SK-MEL-5 (cell line): ENCODE data around the gene NAA50. TPM values are rescaled to one million over a fixed set of nuclear protein-coding genes. Genes with fewer than 3 reads are reported as not detected.

Experiments used
- DNase-seq: peaks from one replicate; pipeline ENCODE4 v3.0.0-alpha.2; 2016; ENCODE audit warnings: low read depth, low spot score
- in situ Hi-C: cut with HindIII; loops from 2 replicates; pipeline ENCODE4 v1.10.0; 2016; ENCODE audit warnings: low sequenced_read_pairs, high pct_unique_total_duplicates, low pct_unique_long_range_greater_than_20kb
- total RNA-seq: library from RNA; depleted of rRNA; stranded (reverse); fragments of >200 nt; shearing (Covaris generic); gene quantifications from 2 replicates; pipeline ENCODE4 v1.2.3, GENCODE V29; 2014

The NAA50 gene
- total RNA-seq, 1 experiment from 2014 or later, result 151 TPM

DNA sequence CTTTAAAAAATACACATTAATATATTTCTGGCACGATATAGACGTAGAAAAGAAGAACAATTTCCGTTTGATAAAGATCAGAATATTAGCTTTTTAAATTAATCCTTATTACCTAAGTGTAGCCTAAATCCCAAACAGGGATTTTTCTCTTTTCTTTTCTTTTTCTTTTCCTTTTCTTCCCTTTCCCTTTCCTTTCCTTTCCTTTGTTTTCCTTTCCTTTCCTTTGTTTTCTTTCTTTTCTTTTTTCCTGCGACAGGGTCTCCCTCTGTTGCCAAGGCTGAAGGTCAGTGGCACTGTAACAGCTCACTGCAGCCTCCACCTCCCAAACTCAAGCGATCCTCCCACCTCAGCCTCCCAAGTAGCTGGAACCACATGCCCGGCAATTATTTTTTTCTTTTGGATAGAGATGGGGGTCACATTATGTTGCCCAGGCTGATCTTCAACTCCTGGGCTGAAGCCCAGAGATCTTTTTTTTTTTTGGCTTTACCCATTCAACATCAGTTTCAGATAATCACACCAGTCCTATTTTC lies 47.8 kb downstream of the NAA50 start:
- no peak for DNase-seq
- in situ Hi-C loops, result no loop called here

- peak; percentile 11 for DNase-seq
- in situ Hi-C loops, result no loop called here
Observed at GRCh38 chr3:113697500-113698090, 48.5 kb downstream of the NAA50 start.

DNA sequence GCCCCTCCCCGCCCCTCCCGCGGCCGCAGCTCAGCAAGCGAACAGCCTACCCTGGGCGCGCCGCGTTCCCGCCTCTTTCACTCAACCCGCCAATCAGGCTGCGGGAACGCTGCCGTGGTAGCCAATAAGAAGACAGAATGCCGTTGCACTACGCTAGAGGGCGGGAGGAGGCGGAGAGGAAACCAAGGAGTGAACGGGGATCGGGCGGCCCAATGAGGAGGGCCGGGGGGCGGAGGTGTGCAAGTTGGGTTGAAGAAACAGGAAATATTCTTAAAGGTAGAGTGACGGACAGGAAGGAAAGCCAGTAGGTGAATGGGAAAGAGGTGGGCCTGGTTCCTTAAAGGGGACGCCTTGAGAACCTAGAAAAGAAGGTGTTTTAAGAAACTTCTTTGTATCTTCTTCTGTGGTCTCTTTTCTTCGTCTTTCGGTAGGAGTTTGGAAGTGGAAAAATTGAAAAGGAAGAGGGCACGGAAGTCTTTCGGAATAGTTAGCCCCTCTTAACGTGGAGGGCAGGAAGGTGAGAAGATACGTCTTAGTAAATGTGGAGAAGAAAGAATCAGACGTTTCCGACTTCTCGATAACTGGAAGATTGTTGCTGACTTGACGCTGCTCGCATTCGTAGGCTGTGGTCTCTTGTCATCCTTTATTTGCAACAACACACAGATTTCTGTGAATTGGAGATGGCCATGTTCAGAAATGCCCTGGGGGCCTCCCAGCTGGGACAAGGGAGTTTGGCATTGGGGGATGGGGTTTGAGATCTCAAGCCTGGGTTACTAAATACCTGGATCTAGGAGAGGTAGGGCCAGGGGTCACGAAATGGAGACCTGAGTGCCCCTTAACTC lies 49.2 kb downstream of the NAA50 start:
- in situ Hi-C loops, result no loop called here
- DNase-seq, result peak; percentile 99

GRCh38 chr3:113695786-113696645 lies 50.0 kb downstream of the NAA50 start, which contains the start of gene USF3:
Gene USF3 (minus strand): TSS chr3:113696642. CDS start chr3:113674878, 21,764 bp downstream.
- in situ Hi-C loops, result no loop called here
- peak; percentile 60 for DNase-seq

- in situ Hi-C loops, result no loop called here
- no peak for DNase-seq
Observed at GRCh38 chr3:113695431-113695785, 50.6 kb downstream of the NAA50 start.

DNA sequence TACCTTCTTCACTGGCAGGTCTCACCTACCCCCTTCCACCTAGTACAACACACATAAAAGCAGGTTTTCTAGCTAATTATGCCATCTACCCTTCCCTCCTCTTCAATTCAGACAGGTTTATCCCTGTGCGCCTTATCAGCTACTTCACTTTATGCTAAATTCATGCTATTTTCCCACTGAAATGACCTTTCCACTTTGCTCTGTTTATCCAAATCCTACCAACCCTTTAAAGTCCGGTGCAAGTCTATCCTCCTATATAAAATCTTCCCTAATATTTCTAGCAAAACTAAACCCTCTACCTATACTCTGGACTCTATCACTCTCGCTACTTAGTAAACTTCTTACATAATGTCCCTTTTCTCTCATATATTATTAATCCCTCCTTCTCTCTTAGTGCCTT lies 55.6 kb downstream of the NAA50 start:
- DNase-seq, result no peak
- in situ Hi-C loops, result no loop called here

DNA sequence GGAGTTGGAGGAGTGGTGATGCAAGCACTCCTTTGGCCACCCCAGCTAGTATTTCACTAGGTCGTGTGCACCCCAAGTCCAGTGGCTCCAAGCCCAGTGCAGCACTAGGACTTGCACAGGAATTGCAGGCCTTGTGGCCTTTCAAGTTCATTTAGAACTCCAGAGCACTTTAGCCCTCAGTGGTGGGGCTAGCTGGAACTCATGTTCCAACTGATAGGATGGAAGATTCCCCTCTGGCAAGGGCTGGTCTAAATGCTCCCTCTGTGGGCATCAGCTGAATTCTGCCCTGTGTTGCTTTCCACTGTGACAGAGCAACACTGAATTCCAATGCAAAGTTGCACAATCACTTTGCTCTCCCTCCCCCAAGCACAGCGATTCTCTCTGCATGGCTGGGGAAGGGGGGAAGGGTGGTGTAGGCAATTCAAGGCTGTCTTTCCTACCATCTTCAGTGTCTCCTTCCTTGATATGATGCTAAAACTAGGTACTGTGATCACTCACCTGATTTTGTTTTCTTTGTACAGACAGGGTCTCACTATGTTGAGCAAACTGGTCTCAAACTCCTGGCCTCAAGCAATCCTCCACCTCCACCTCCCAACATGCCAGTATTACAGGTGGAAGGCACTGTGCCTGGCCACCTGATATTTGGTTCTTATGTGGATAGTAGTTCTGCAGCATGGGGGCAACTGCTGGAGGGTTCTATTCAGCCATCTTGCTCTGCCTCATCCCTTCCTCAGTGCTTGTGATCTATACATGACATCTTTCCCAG lies 59.9 kb downstream of the NAA50 start:
- DNase-seq, result peak; percentile 57
- in situ Hi-C loops, result no loop called here

- DNase-seq, result no peak
- in situ Hi-C loops, result no loop called here
Observed at GRCh38 chr3:113685124-113685523, 60.9 kb downstream of the NAA50 start.

DNA sequence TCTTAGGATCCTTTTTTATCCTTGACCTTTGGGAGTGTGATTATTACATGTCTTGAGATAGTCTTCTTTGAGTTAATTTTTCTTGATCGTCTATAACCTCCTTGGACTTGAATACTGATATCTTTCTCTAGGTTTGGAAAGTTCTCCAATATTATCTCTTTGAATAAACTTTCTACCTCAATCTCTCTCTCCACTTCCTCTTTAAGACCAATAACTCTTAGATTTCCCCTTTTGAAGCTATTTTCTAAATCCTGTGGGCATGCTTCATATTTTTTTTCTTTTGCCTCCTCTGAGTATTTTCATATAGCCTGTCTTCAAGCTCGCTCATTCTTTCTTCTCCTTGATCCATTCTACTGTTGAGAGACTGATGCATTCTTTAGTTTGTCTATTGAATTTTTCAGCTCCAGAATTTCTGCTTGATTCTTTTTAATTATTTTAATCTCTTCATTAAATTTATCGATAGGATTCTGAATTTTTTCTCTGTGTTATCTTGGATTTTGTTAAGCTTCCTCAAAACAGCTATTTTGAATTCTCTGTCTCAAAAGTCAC lies 61.7 kb downstream of the NAA50 start:
- no peak for DNase-seq

GRCh38 chr3:113678773-113679172 lies 67.3 kb downstream of the NAA50 start:
- in situ Hi-C loops, result no loop called here
- no peak for DNase-seq

More for the DNA sequence above, 61.7 kb downstream of the NAA50 start:
- in situ Hi-C loops, result no loop called here

- no peak for DNase-seq
- in situ Hi-C loops, result no loop called here
Observed at GRCh38 chr3:113677737-113678136, 68.3 kb downstream of the NAA50 start.

DNA sequence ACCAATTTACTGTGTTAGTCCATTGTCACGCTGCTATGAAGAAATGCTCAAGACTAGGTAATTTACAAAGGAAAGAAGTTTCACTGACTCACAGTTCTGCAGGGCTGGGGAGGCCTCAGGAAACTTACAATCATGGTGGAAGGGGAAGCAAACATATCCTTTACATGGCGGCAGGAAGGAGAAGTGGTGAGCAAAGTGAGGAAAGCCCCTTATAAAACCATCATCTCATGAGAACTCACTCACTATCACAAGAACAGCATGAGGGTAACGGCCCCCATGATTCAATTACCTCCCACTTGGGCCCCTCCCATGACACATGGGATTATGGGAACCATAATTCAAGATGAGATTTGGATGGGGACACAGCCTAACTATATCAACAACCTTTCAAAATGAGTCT lies 69.8 kb downstream of the NAA50 start:
- in situ Hi-C loops, result no loop called here
- DNase-seq, result no peak

- in situ Hi-C loops, result no loop called here
- DNase-seq, result no peak
Observed at GRCh38 chr3:113673593-113673992, 72.5 kb downstream of the NAA50 start.

DNA sequence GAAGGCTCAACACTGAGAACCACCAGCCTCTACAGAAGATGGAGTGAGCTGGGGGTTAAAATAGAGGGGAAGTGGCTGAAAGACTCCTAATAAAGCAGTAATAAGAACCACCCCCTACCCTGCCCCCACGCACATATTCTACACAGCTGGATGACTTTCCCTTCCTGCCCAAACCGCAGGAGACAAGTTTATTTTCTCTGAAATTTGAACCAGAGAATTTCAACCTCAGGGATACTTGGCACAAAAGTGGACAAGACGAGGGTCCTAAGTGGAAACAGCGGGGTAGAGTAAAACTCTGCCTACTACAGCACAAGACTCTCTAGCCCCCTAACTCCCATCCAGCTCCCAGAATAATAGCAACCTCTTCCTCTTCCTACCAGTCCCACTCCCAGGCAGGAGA lies 78.0 kb downstream of the NAA50 start:
- DNase-seq, result no peak
- in situ Hi-C loops, result no loop called here
